Measurements from ENCODE around the gene GDF15. TPM values are rescaled to one million over a fixed set of nuclear protein-coding genes. Genes with fewer than 3 reads are reported as not detected.

GDF15 gene
- total and polyA plus RNA-seq, 4 donors = 0.42 to 11.6 (median 7.2) TPM

GRCh38 chr19:18340990-18341868, 44.7 kb upstream of the GDF15 start (continued):
- TF ChIP-seq FOXA1 (IDR thresholded peaks at IDR 0.05) = no peak
- TF ChIP-seq RXRA (IDR thresholded peaks at IDR 0.05) = peak; percentile 47 to 58
- TF ChIP-seq CTCF (IDR thresholded peaks at IDR 0.05; ENCODE audit: low read depth, low read length, missing input control) = no peak
- TF ChIP-seq TAF1 (conservative IDR thresholded peaks at IDR 0.05) = no peak
- no peak for TF ChIP-seq EGR1 (IDR thresholded peaks at IDR 0.05; ENCODE audit: low read depth in 2 of 2)

- WGBS = 83% methylated on average over 8 of the region's 8 CpGs
- H3K27ac ChIP-seq (ENCODE audit: low read depth in 1 of 2, low read length in 2 of 2) = no peak overlapping the region
- no peak overlapping the region for H3K9ac ChIP-seq (ENCODE audit: low read depth in 1 of 2, low read length in 2 of 2)
- H3K36me3 ChIP-seq (ENCODE audit: control insufficient read depth in 4 of 4, insufficient read depth in 3 of 4, low read depth in 1 of 4, low read length in 3 of 4) = peaks cover 2 to 13% (median 5%) of the 10 kb centered on the region in 4 donors
- no peaks in the 10 kb centered on the region for H3K9me3 ChIP-seq (ENCODE audit: control insufficient read depth in 4 of 4, low read length in 3 of 4)
- no peak overlapping the region for H3K4me3 ChIP-seq (ENCODE audit: low read depth in 1 of 3, low read length in 3 of 3)
- DNase-seq (ENCODE audit: low spot score) = no peak
- H3K27me3 ChIP-seq (ENCODE audit: control insufficient read depth in 4 of 4, insufficient read depth in 4 of 4, low read length in 3 of 4) = no peaks in the 10 kb centered on the region
- peaks cover 4 to 39% (median 20%) of the 10 kb centered on the region in 4 donors for H3K4me1 ChIP-seq (ENCODE audit: control insufficient read depth in 4 of 4, insufficient read depth in 4 of 4, low read length in 3 of 4)
- TF ChIP-seq YY1 (IDR thresholded peaks at IDR 0.05) (no peak), FOXA2 (IDR thresholded peaks at IDR 0.05) (no peak), RAD21 (IDR thresholded peaks at IDR 0.05) (no peak), NR2F2 (IDR thresholded peaks at IDR 0.05) (no peak), CTCF (IDR thresholded peaks at IDR 0.05; ENCODE audit: low read depth, low read length, missing input control) (no peak), SP1 (IDR thresholded peaks at IDR 0.05) (no peak), GABPA (IDR thresholded peaks at IDR 0.05 in 1 of 2, conservative IDR thresholded peaks at IDR 0.05 in 1 of 2) (no peak), EGR1 (IDR thresholded peaks at IDR 0.05; ENCODE audit: low read depth in 2 of 2) (no peak), HNF4A (conservative IDR thresholded peaks at IDR 0.05) (no peak), FOXA1 (IDR thresholded peaks at IDR 0.05) (no peak), TAF1 (conservative IDR thresholded peaks at IDR 0.05) (no peak), ZBTB33 (IDR thresholded peaks at IDR 0.05) (no peak), MAX (IDR thresholded peaks at IDR 0.05) (no peak), ATF3 (IDR thresholded peaks at IDR 0.05) (no peak), RXRA (IDR thresholded peaks at IDR 0.05) (no peak), JUND (IDR thresholded peaks at IDR 0.05) (no peak)
These were observed 43.8 kb upstream of the GDF15 start for GRCh38 chr19:18342090-18342632.
